BLaER1 (cell line): ENCODE data around the gene ATP11A.

Source experiments
- H3K27ac ChIP-seq: shearing (Covaris generic); formaldehyde crosslinking; 2 replicates; pipeline ENCODE4 v1.8.1; 2022
- H3K27me3 ChIP-seq: shearing (Covaris generic); formaldehyde crosslinking; 2 replicates; pipeline ENCODE4 v1.8.1; 2022
- H3K36me3 ChIP-seq: shearing (Covaris generic); formaldehyde crosslinking; 2 replicates; pipeline ENCODE4 v1.8.1; 2022
- H3K4me1 ChIP-seq: shearing (Covaris generic); formaldehyde crosslinking; 2 replicates; pipeline ENCODE4 v1.8.1; 2022
- H3K4me2 ChIP-seq: shearing (Covaris generic); formaldehyde crosslinking; 2 replicates; pipeline ENCODE4 v1.8.1; 2022
- H3K4me3 ChIP-seq: shearing (Covaris generic); formaldehyde crosslinking; 2 replicates; pipeline ENCODE4 v1.8.1; 2022
- H3K9ac ChIP-seq: shearing (Covaris generic); formaldehyde crosslinking; 2 replicates; pipeline ENCODE4 v1.8.1; 2022
- H3K9me3 ChIP-seq: shearing (Covaris generic); formaldehyde crosslinking; 2 replicates; pipeline ENCODE4 v1.8.1; 2022
- H4K20me1 ChIP-seq: shearing (Covaris generic); formaldehyde crosslinking; 2 replicates; pipeline ENCODE4 v1.8.1; 2022
- Cebpa-rat ChIP-seq: shearing (Covaris generic); IDR thresholded peaks from 2 replicates; pipeline ENCODE4 v1.8.1; 2022

The ATP11A gene

GRCh38 chr13:112651750-112652511 lies 37.9 kb upstream of the ATP11A start:
- Histone ChIP-seq H3K27ac (no peak overlapping the region), H3K4me1 (peaks cover 22% of the 10 kb centered on the region), H3K36me3 (no peaks in the 10 kb centered on the region), H3K27me3 (no peaks in the 10 kb centered on the region), H3K9ac (no peak overlapping the region), H4K20me1 (no peaks in the 10 kb centered on the region), H3K4me3 (no peak overlapping the region), H3K9me3 (no peaks in the 10 kb centered on the region), H3K4me2 (peak overlapping the region; percentile 42)
- no peak for TF ChIP-seq Cebpa-rat

GRCh38 chr13:112652512-112653070 lies 37.2 kb upstream of the ATP11A start:
- no peak for TF ChIP-seq Cebpa-rat
- Histone ChIP-seq H3K9ac (no peak overlapping the region), H3K4me3 (no peak overlapping the region), H4K20me1 (no peaks in the 10 kb centered on the region), H3K27ac (no peak overlapping the region), H3K27me3 (no peaks in the 10 kb centered on the region), H3K4me2 (peak overlapping the region; percentile 42), H3K36me3 (no peaks in the 10 kb centered on the region), H3K4me1 (peaks cover 22% of the 10 kb centered on the region), H3K9me3 (no peaks in the 10 kb centered on the region)

DNA sequence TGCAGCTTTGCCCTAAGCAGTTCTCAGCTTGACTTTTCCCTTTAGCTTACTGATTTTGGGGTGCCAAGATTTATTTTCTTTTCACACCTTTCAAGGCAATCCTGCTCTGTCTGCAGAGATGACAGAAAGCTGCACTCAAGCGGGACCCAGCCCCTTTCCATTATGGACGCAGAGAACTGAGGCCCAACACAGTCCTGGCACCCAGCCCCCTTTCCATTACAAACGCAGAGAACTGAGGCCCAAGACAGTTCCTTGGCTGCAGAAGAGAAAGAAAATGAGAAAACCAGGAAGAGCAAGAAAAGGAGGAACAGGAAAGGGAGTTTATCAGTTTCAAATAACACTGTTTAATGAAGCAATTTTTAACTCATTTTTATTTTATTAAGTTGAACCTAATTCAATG lies 36.8 kb upstream of the ATP11A start:
- Histone ChIP-seq H3K9ac (no peak overlapping the region), H3K9me3 (no peaks in the 10 kb centered on the region)

DNA sequence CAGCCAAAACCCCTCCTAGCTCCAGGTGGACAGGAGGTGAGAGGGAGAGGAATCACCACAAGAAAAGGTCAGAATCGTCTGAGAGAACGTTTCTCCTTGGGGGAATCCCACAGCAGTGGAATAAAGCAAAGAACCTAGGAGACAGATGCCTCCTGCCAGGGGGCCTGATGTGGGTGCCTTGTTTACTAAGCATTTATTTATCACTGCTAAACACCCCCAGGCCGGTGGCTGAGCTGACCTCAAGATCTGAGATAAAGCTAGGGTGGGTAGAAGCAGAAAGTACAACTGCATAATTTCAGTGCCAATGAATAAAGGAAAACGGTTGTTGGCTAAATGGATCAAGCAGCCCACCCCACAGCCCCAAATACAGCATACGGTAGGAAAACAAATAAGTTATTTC lies 33.9 kb upstream of the ATP11A start:
- no peaks in the 10 kb centered on the region for H3K9me3 ChIP-seq
- no peak for TF ChIP-seq Cebpa-rat
- H3K4me2 ChIP-seq: no peak overlapping the region
- H3K9ac ChIP-seq: no peak overlapping the region
- H3K36me3 ChIP-seq: no peaks in the 10 kb centered on the region
- H3K4me3 ChIP-seq: no peak overlapping the region
- H3K4me1 ChIP-seq: peaks cover 22% of the 10 kb centered on the region
- H3K27ac ChIP-seq: no peak overlapping the region
- no peaks in the 10 kb centered on the region for H4K20me1 ChIP-seq
- H3K27me3 ChIP-seq: no peaks in the 10 kb centered on the region

More for the DNA sequence above, 36.8 kb upstream of the ATP11A start:
- TF ChIP-seq Cebpa-rat: no peak
- Histone ChIP-seq H3K36me3 (no peaks in the 10 kb centered on the region), H4K20me1 (no peaks in the 10 kb centered on the region), H3K27me3 (no peaks in the 10 kb centered on the region), H3K27ac (no peak overlapping the region), H3K4me2 (peak overlapping the region; percentile 42; the same call in 1 of the 2 replicates), H3K4me3 (no peak overlapping the region), H3K4me1 (peaks cover 22% of the 10 kb centered on the region)

DNA sequence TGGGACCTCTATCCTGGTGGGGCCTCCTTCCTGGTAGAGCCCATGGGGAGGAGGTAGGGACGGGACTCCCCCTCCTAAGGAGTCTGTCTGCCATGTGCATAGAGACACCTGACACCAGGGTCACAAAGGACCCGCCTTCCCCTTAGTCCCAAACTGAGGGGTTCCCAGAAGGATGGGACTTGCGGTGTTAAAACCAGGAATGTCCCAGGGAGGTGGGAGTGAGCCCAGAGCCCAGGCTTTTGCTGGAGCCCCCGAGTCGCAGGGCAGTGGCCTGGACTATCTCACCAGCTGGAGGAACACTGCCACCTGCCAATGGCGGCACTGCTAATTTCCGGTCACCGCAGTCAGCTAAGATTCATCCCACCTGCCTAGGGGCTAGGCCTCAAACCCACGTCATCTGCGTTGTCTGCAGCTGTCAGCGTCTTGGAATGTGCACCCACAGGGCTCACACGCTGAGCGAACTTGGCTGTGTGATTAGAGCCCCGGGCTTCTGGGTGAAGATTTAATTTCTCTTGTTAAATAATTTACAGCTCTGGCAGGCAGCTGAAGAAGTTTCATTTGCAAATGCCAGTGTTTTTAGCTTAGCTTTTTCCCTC lies 31.9 kb upstream of the ATP11A start:
- Histone ChIP-seq H3K27ac (no peak overlapping the region), H4K20me1 (no peaks in the 10 kb centered on the region)

GRCh38 chr13:112658808-112659207 lies 31.0 kb upstream of the ATP11A start:
- Histone ChIP-seq H3K9me3 (no peaks in the 10 kb centered on the region), H3K36me3 (no peaks in the 10 kb centered on the region), H3K4me2 (no peak overlapping the region), H3K4me1 (no peaks in the 10 kb centered on the region), H3K9ac (no peak overlapping the region), H3K27me3 (no peaks in the 10 kb centered on the region), H4K20me1 (no peaks in the 10 kb centered on the region), H3K27ac (no peak overlapping the region), H3K4me3 (no peak overlapping the region)
- TF ChIP-seq Cebpa-rat: no peak

More for the DNA sequence above, 31.9 kb upstream of the ATP11A start:
- H3K36me3 ChIP-seq: no peaks in the 10 kb centered on the region
- peaks cover 3% of the 10 kb centered on the region; the same call in 1 of the 2 replicates for H3K4me1 ChIP-seq
- H3K27me3 ChIP-seq: no peaks in the 10 kb centered on the region
- no peaks in the 10 kb centered on the region for H3K9me3 ChIP-seq
- TF ChIP-seq Cebpa-rat: no peak
- H3K9ac ChIP-seq: no peak overlapping the region
- no peak overlapping the region for H3K4me3 ChIP-seq
- no peak overlapping the region for H3K4me2 ChIP-seq

DNA sequence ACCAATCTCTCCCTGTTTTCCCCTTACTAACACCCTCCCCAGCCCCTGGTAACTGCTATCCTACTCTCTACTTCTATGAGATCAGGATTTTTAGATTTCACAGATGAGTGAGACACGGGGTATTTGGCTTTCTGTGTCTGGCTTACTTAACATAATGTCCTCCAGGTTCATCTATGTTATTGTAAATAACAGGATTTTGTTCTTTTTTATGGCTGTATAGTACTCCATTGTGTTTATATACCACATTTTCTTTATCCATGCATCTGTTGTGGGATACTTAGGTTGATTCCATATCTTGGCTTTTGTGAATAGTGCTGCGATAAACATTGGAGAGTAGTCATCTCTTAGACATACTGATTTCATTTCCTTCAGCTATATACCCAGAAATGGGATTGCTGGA lies 28.5 kb upstream of the ATP11A start:
- H3K36me3 ChIP-seq: no peaks in the 10 kb centered on the region
- no peak overlapping the region for H3K9ac ChIP-seq
- H3K4me2 ChIP-seq: no peak overlapping the region
- no peaks in the 10 kb centered on the region for H3K9me3 ChIP-seq
- H3K27ac ChIP-seq: no peak overlapping the region
- no peaks in the 10 kb centered on the region for H3K27me3 ChIP-seq
- H3K4me1 ChIP-seq: no peaks in the 10 kb centered on the region
- no peak overlapping the region for H3K4me3 ChIP-seq
- no peak for TF ChIP-seq Cebpa-rat
- no peaks in the 10 kb centered on the region for H4K20me1 ChIP-seq

DNA sequence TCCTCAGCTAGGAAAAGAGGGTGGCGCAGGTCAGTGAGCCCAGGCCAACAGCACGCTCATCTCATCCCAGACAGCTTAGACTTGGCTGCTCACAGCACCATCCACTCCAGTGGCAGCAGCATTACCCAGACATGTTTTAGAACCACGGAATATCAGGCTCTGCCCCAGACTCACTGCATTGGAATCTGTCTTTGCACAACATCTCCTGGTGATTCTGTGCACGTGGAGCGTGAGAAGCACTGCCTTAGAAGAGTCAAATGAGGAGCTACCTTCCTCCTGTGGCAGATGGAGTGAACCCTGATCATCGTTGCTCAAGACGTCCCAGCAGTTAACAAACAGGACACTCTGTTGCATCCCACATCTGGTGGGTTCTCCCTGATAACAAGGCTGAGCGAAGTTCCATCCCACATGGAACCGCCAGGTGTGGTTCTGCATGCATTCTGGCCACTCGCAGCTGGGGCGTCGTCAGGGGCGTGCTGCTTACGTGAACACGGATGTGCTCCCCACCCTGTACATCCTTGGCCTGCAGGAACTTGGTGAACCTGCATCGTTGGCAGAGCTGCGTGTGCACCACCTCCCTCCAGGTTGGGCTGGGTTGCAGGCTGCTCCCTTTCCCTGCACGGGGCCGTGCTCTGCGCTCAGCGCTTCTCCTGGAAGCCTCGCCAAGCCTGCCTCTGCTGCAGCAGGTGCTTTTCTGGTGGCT lies 25.2 kb upstream of the ATP11A start:
- Histone ChIP-seq H3K4me2 (no peak overlapping the region), H3K27me3 (no peaks in the 10 kb centered on the region), H3K27ac (no peak overlapping the region), H3K4me1 (no peaks in the 10 kb centered on the region), H4K20me1 (no peaks in the 10 kb centered on the region), H3K4me3 (no peak overlapping the region), H3K9ac (no peak overlapping the region), H3K9me3 (no peaks in the 10 kb centered on the region), H3K36me3 (no peaks in the 10 kb centered on the region)
- TF ChIP-seq Cebpa-rat: no peak

- Histone ChIP-seq H3K9ac (no peak overlapping the region), H4K20me1 (no peaks in the 10 kb centered on the region), H3K36me3 (no peaks in the 10 kb centered on the region), H3K4me1 (peaks cover 14% of the 10 kb centered on the region), H3K9me3 (no peaks in the 10 kb centered on the region), H3K4me2 (no peak overlapping the region), H3K27me3 (no peaks in the 10 kb centered on the region), H3K4me3 (no peak overlapping the region), H3K27ac (no peak overlapping the region)
- no peak for TF ChIP-seq Cebpa-rat
These were observed 20.9 kb upstream of the ATP11A start for GRCh38 chr13:112668924-112669323.
